H1 (cell line): ENCODE data around the gene RGMB. TPM values are rescaled to one million over a fixed set of nuclear protein-coding genes. Genes with fewer than 3 reads are reported as not detected.

Source experiments
- CTCF ChIA-PET: fragments of 300-600 bp; sonication (Branson Sonifier 250); formaldehyde crosslinking; loops from one replicate; lab custom pipeline; 2021; ENCODE audit not compliant: partially characterized antibody; lab: Charles Lee
- POLR2A ChIA-PET: fragments of 300-600 bp; sonication (Branson Sonifier 250); formaldehyde crosslinking; loops from one replicate; lab custom pipeline; 2021; ENCODE audit warnings: inconsistent platforms; ENCODE audit not compliant: partially characterized antibody; lab: Charles Lee
- DNase-seq, 2 experiments: peaks; one replicate each; pipeline versions ENCODE4 v3.0.0 to v3.0.0-alpha.2; 2010 to 2022; ENCODE audit warnings: low spot score in 2 of 2, low read depth in 1 of 2, mixed read lengths in 1 of 2
- FAIRE-seq: peaks from 2 replicates; lab custom pipeline; 2011; peaks lifted over from hg19 to GRCh38; lab: Jason Lieb, UNC
- H2AFZ ChIP-seq: 2 replicates; pipeline ENCODE4 v1.8.1; 2012; ENCODE audit warnings: low read length, inconsistent platforms
- H2AK5ac ChIP-seq: 2 replicates; pipeline ENCODE4 v1.6.1; 2013; ENCODE audit warnings: low read depth, low read length
- H2BK120ac ChIP-seq: replicated peaks from 2 replicates; pipeline ENCODE3; 2013; ENCODE audit warnings: low read depth, low read length, inconsistent platforms
- H2BK12ac ChIP-seq: 2 replicates; pipeline ENCODE4 v1.6.1; 2013; ENCODE audit warnings: low read depth, low read length
- H2BK15ac ChIP-seq: 2 replicates; pipeline ENCODE4 v1.6.1; 2013; ENCODE audit warnings: low read length
- H2BK20ac ChIP-seq: 2 replicates; pipeline ENCODE4 v1.6.1; 2013; ENCODE audit warnings: low read length
- H2BK5ac ChIP-seq: 2 replicates; pipeline ENCODE4 v1.6.1; 2013; ENCODE audit warnings: low read depth, low read length
- H3K14ac ChIP-seq: 2 replicates; pipeline ENCODE4 v1.6.1; 2013; ENCODE audit warnings: inconsistent platforms; ENCODE audit not compliant: insufficient read length
- H3K18ac ChIP-seq: 2 replicates; pipeline ENCODE4 v1.6.1; 2013; ENCODE audit warnings: low read length; ENCODE audit errors: extremely low read depth
- H3K23ac ChIP-seq: 2 replicates; pipeline ENCODE4 v1.6.1; 2013; ENCODE audit warnings: inconsistent platforms; ENCODE audit not compliant: insufficient read length
- H3K23me2 ChIP-seq: 2 replicates; pipeline ENCODE4 v1.6.1; 2013; ENCODE audit warnings: low read depth, low read length
- H3K27ac ChIP-seq: 2 replicates; pipeline ENCODE4 v1.6.1; 2011; ENCODE audit warnings: low read depth, low read length, inconsistent platforms
- H3K27me3 ChIP-seq, 4 experiments: replicated peaks in 1 of 4; 1 replicate in 1 of 4; 2 replicates in 3 of 4; pipeline versions ENCODE4 v1.6.1 to v1.8.1; 2011 to 2013; ENCODE audit warnings: low read length in 3 of 4, mild to moderate bottlenecking in 3 of 4, inconsistent platforms in 2 of 4, mixed read lengths in 2 of 4, moderate library complexity in 1 of 4; ENCODE audit not compliant: control insufficient read depth in 3 of 4, insufficient read depth in 3 of 4; ENCODE audit errors: extremely low read depth in 1 of 4
- H3K36me3 ChIP-seq, 4 experiments: 2 replicates each; pipeline versions ENCODE4 v1.6.1 to v1.8.1; 2011 to 2013; ENCODE audit warnings: mild to moderate bottlenecking in 4 of 4, low read length in 3 of 4, moderate library complexity in 2 of 4, control low read depth in 1 of 4, inconsistent platforms in 1 of 4; ENCODE audit not compliant: insufficient read depth in 4 of 4, control insufficient read depth in 2 of 4
- H3K4ac ChIP-seq: replicated peaks from 2 replicates; pipeline ENCODE3; 2013; ENCODE audit warnings: low read length, low read depth, mixed read lengths, inconsistent platforms; ENCODE audit not compliant: insufficient read length
- H3K4me1 ChIP-seq, 4 experiments: replicated peaks in 1 of 4; 1 replicate in 1 of 4; 2 replicates in 3 of 4; pipeline versions ENCODE4 v1.6.1 to v1.8.1; 2011 to 2013; ENCODE audit warnings: low read length in 3 of 4, inconsistent platforms in 2 of 4, mixed read lengths in 1 of 4; ENCODE audit not compliant: insufficient read depth in 4 of 4, control insufficient read depth in 3 of 4
- H3K4me2 ChIP-seq, 2 experiments: 2 replicates each; pipeline versions ENCODE4 v1.6.1 to v1.8.1; 2011 to 2013; ENCODE audit warnings: low read depth in 2 of 2, low read length in 2 of 2, control low read depth in 1 of 2, inconsistent platforms in 1 of 2, mild to moderate bottlenecking in 1 of 2; ENCODE audit not compliant: insufficient read depth in 1 of 2
- H3K4me3 ChIP-seq, 4 experiments: fragments of 200-600, 300-600 bp in 1 of 4; sonication (generic), shearing (Covaris generic), sonication (Bioruptor Twin) in 1 of 4; 2 replicates each; pipeline versions ENCODE4 v1.5.1 to v1.8.1; 2011 to 2016; ENCODE audit warnings: low read length in 4 of 4, low read depth in 3 of 4, control low read depth in 2 of 4, inconsistent platforms in 2 of 4, mild to moderate bottlenecking in 2 of 4, mixed read lengths in 1 of 4, moderate library complexity in 1 of 4; ENCODE audit not compliant: insufficient read depth in 2 of 4; ENCODE audit errors: extremely low read depth in 1 of 4
- H3K56ac ChIP-seq: replicated peaks from 2 replicates; pipeline ENCODE3; 2013; ENCODE audit warnings: low read depth, mild to moderate bottlenecking, mixed read lengths, low read length, inconsistent platforms; ENCODE audit not compliant: insufficient read length
- H3K79me1 ChIP-seq: 2 replicates; pipeline ENCODE4 v1.6.1; 2013; ENCODE audit warnings: low read depth, low read length, control low read depth
- H3K79me2 ChIP-seq, 2 experiments: 2 replicates each; pipeline versions ENCODE4 v1.6.1 to v1.8.1; 2012 to 2013; ENCODE audit warnings: low read length in 2 of 2, mild to moderate bottlenecking in 2 of 2, inconsistent platforms in 1 of 2; ENCODE audit not compliant: insufficient read depth in 2 of 2, control insufficient read depth in 1 of 2
- H3K9ac ChIP-seq, 4 experiments: replicated peaks in 1 of 4; 1 replicate in 1 of 4; 2 replicates in 3 of 4; pipeline versions ENCODE4 v1.6.1 to v1.8.1; 2011 to 2013; ENCODE audit warnings: low read depth in 3 of 4, low read length in 3 of 4, control low read depth in 2 of 4, mild to moderate bottlenecking in 2 of 4, moderate library complexity in 2 of 4, inconsistent platforms in 1 of 4; ENCODE audit errors: extremely low read depth in 1 of 4
- H3K9me3 ChIP-seq, 2 experiments: 2 replicates each; pipeline versions ENCODE4 v1.6.1 to v1.8.1; 2012 to 2013; ENCODE audit warnings: mild to moderate bottlenecking in 2 of 2, moderate library complexity in 2 of 2, control low read depth in 1 of 2, inconsistent platforms in 1 of 2, low read depth in 1 of 2, low read length in 1 of 2, mixed read lengths in 1 of 2; ENCODE audit not compliant: insufficient read depth in 2 of 2
- H4K20me1 ChIP-seq, 2 experiments: replicated peaks in 1 of 2; 2 replicates each; pipeline versions ENCODE3 to v1.8.1; 2011 to 2013; ENCODE audit warnings: inconsistent platforms in 2 of 2, low read length in 2 of 2, mild to moderate bottlenecking in 1 of 2; ENCODE audit not compliant: insufficient read depth in 2 of 2, control insufficient read depth in 1 of 2
- H4K5ac ChIP-seq: 2 replicates; pipeline ENCODE4 v1.6.1; 2013; ENCODE audit warnings: low read length, low read depth, mixed read lengths, inconsistent platforms; ENCODE audit not compliant: insufficient read length
- H4K8ac ChIP-seq: 2 replicates; pipeline ENCODE4 v1.8.0; 2013; ENCODE audit warnings: mild to moderate bottlenecking, moderate library complexity, low read length, inconsistent platforms; ENCODE audit not compliant: insufficient read depth; ENCODE audit errors: extremely low read depth
- H4K91ac ChIP-seq: replicated peaks from 2 replicates; pipeline ENCODE3; 2013; ENCODE audit warnings: low read length, mixed read lengths, inconsistent platforms; ENCODE audit not compliant: insufficient read length
- ASH2L ChIP-seq: fragments of 200-600, 300-600 bp; sonication (generic); IDR thresholded peaks from one replicate; pipeline ENCODE4 v1.7.1; 2017; ENCODE audit warnings: low read length
- BRCA1 ChIP-seq: IDR thresholded peaks from 2 replicates; pipeline ENCODE4 v1.6.1; 2012; ENCODE audit warnings: low read depth, low read length, improper control_type of control experiment
- CREB1 ChIP-seq: IDR thresholded peaks from 2 replicates; pipeline ENCODE4 v1.6.1; 2012; ENCODE audit warnings: inconsistent platforms
- EP300 ChIP-seq, 2 experiments: IDR thresholded peaks; 1 replicate in 1 of 2; 2 replicates in 1 of 2; pipeline ENCODE4 v1.6.1; 2011 to 2012; ENCODE audit warnings: low read depth in 2 of 2, low read length in 2 of 2, mild to moderate bottlenecking in 2 of 2, borderline replicate concordance in 1 of 2, inconsistent platforms in 1 of 2, moderate library complexity in 1 of 2
- KDM4A ChIP-seq: IDR thresholded peaks from one replicate; pipeline ENCODE4 v1.7.1; 2012; ENCODE audit warnings: low read depth, mild to moderate bottlenecking, moderate library complexity, low read length, inconsistent platforms; ENCODE audit not compliant: severe bottlenecking
- KDM5A ChIP-seq: fragments of 200-600 bp; IDR thresholded peaks from 2 replicates; pipeline ENCODE4 v1.7.1; 2012; ENCODE audit warnings: mild to moderate bottlenecking, low read length, inconsistent platforms, mixed read lengths
- MAFK ChIP-seq: IDR thresholded peaks from 2 replicates; pipeline ENCODE4 v1.6.1; 2012; ENCODE audit warnings: low read depth, mild to moderate bottlenecking, improper control_type of control experiment, low read length
- NRF1 ChIP-seq: IDR thresholded peaks from 2 replicates; pipeline ENCODE4 v1.6.1; 2011; ENCODE audit warnings: mild to moderate bottlenecking, low read depth, low read length, improper control_type of control experiment
- RFX5 ChIP-seq: IDR thresholded peaks from 2 replicates; pipeline ENCODE4 v1.6.1; 2011; ENCODE audit warnings: low read depth, low read length, improper control_type of control experiment, borderline replicate concordance
- RNF2 ChIP-seq: fragments of 200-900, 300-1000 bp; sonication (generic); IDR thresholded peaks from 2 replicates; pipeline ENCODE4 v1.7.1; 2016; ENCODE audit warnings: borderline replicate concordance, low read depth, mild to moderate bottlenecking, antibody characterized with exemption, low read length; ENCODE audit not compliant: poor library complexity, severe bottlenecking; ENCODE audit errors: missing control alignments
- RXRA ChIP-seq: IDR thresholded peaks from 2 replicates; pipeline ENCODE4 v1.6.1; 2011; ENCODE audit warnings: low read depth, mild to moderate bottlenecking, low read length, moderate library complexity; ENCODE audit not compliant: insufficient read depth
- SIRT6 ChIP-seq: IDR thresholded peaks from one replicate; pipeline ENCODE4 v1.7.1; 2012; ENCODE audit warnings: low read length, inconsistent platforms
- USF2 ChIP-seq: IDR thresholded peaks from 2 replicates; pipeline ENCODE4 v1.6.1; 2011; ENCODE audit warnings: low read length, improper control_type of control experiment
- YY1 ChIP-seq: IDR thresholded peaks from 2 replicates; pipeline ENCODE4 v1.6.1; 2011; ENCODE audit warnings: low read depth, mild to moderate bottlenecking, low read length
- WGBS, 2 experiments: shearing (Covaris generic) in 1 of 2; methylation state at CpG; one replicate each; pipeline versions ENCODE4 v1.1.6 to v1.1.7; 2013 to 2015; ENCODE audit warnings: low lambda C conversion rate in 2 of 2, mixed read lengths in 2 of 2, inconsistent platforms in 1 of 2, low coverage in 1 of 2, missing lambda C conversion rate in 1 of 2; ENCODE audit not compliant: insufficient replicate concordance in 2 of 2, insufficient coverage in 1 of 2, insufficient read length in 1 of 2; ENCODE audit errors: extremely low coverage in 1 of 2, missing lambda C conversion rate in 1 of 2; 5-methylcytosine and 5-hydroxymethylcytosine counted together
- polyA plus RNA-seq, 7 experiments: library from polyadenylated mRNA; depleted of rRNA in 3 of 7; stranded (reverse) in 5 of 7; unstranded in 2 of 7; fragments of >200 nt in 5 of 7; fragments of 200-250 nt in 2 of 7; gene quantifications; 1 replicate in 5 of 7; 2 replicates in 1 of 7; 4 replicates in 1 of 7; pipeline versions ENCODE4 v1.2.1 to v1.2.3, GENCODE V29; 2011 to 2013; ENCODE audit warnings: missing spikeins in 2 of 7, mixed read lengths in 2 of 7
- total RNA-seq: library from RNA; stranded (reverse); fragmentation: NEBNext Ultra II Directional; extraction: Animal tissue kit (Norgen Biotek cat#: 25700); gene quantifications from 2 replicates; pipeline ENCODE4 v1.2.1, GENCODE V29; 2021

The RGMB gene
- total and polyA plus RNA-seq, 2 of the 8 experiments (the other 6 are each of a cell fraction or from before 2014, with no cell fraction given) = 11.7 to 27.0 TPM

- DNase-seq (no peak), FAIRE-seq (no peak)
- H3K9ac ChIP-seq = no peak overlapping the region
- no peak overlapping the region for H3K4ac ChIP-seq
- no peak overlapping the region for H2AFZ ChIP-seq
- H3K14ac ChIP-seq = no peak overlapping the region
- H3K23me2 ChIP-seq = no peaks in the 10 kb centered on the region; the same call in 1 of the 2 replicates
- H3K79me1 ChIP-seq = no peaks in the 10 kb centered on the region
- WGBS, 2 experiments = 85% methylated on average over 2 of the region's 2 CpGs; no CpG with 5 or more reads in 1 of the 2 experiments
- no peak overlapping the region for H3K56ac ChIP-seq
- H2BK20ac ChIP-seq = no peak overlapping the region
- H4K8ac ChIP-seq = no peak overlapping the region
- H4K91ac ChIP-seq = no peak overlapping the region
- no peak overlapping the region for H3K27ac ChIP-seq
- H3K4me2 ChIP-seq = no peak overlapping the region
- H3K36me3 ChIP-seq = no peaks in the 10 kb centered on the region
- H3K4me1 ChIP-seq = peaks cover 0 to 9% (median 2%) of the 10 kb centered on the region in 4 experiments; a peak in 2 of 7 replicates
- no peak overlapping the region for H2BK12ac ChIP-seq
- CTCF ChIA-PET = interaction anchor here (10.1 kb wide), 1 partner anchor 11 kb away, joined by 94 read pairs; no protein-coding TSS in a partner anchor
- H3K27me3 ChIP-seq = no peaks in the 10 kb centered on the region
- POLR2A ChIA-PET = no interaction called here
- H3K18ac ChIP-seq = no peak overlapping the region
- no peak overlapping the region for H2BK5ac ChIP-seq
- no peak overlapping the region for H2BK15ac ChIP-seq
- H3K9me3 ChIP-seq = 0 out of 4 replicates have a peak, but pooled peaks cover 0 to 2% of the 10 kb centered on the region in 2 experiments
- H4K20me1 ChIP-seq = no peaks in the 10 kb centered on the region
- H3K79me2 ChIP-seq = no peaks in the 10 kb centered on the region
- H3K4me3 ChIP-seq = no peak overlapping the region
- no peak overlapping the region for H2BK120ac ChIP-seq
- no peak overlapping the region for H3K23ac ChIP-seq
- no peak overlapping the region for H2AK5ac ChIP-seq
- no peak overlapping the region for H4K5ac ChIP-seq
- TF ChIP-seq YY1 (no peak), MAFK (no peak), USF2 (no peak), KDM4A (no peak), SIRT6 (no peak), EP300 (IDR thresholded peaks at IDR 0.05; ENCODE audit: borderline replicate concordance in 1 of 2, low read depth in 2 of 2, low read length in 2 of 2) (no peak), ASH2L (no peak), RFX5 (no peak), BRCA1 (no peak), RXRA (no peak), CREB1 (no peak), NRF1 (no peak), KDM5A (no peak), RNF2 (no peak)
Measured at GRCh38 chr5:98757978-98758377, 15.5 kb upstream of the RGMB start.
